WTC11 (cell line): ENCODE data around the gene KCNH3. TPM values are rescaled to one million over a fixed set of nuclear protein-coding genes. Genes with fewer than 3 reads are reported as not detected.

ENCODE experiments used
- ATAC-seq: fragments of 200-7000 bp; cut with Tn5 transposase; 2 replicates; pipeline ENCODE4 v1.10.0; 2021; ENCODE audit warnings: mild to moderate bottlenecking, moderate library complexity
- CTCF ChIA-PET: fragments of 300-600 bp; sonication (Branson Sonifier 250); formaldehyde crosslinking; loops from one replicate; lab custom pipeline; 2021; ENCODE audit warnings: antibody characterized with exemption; lab: Charles Lee
- POLR2A ChIA-PET: fragments of 350-600 bp; sonication (Branson Sonifier 250); formaldehyde crosslinking; loops from one replicate; lab custom pipeline; 2021; ENCODE audit warnings: antibody characterized with exemption; lab: Charles Lee
- DNase-seq: peaks from one replicate; pipeline ENCODE4 v3.0.0; 2021; ENCODE audit warnings: low spot score
- H3K27ac Mint-ChIP-seq: 2 replicates; pipeline ENCODE4 v1.8.0; 2021; ENCODE audit warnings: mixed read lengths
- H3K27me3 Mint-ChIP-seq: 2 replicates; pipeline ENCODE4 v1.8.0; 2021; ENCODE audit warnings: low read depth, mild to moderate bottlenecking, moderate library complexity, mixed read lengths
- H3K36me3 Mint-ChIP-seq: 2 replicates; pipeline ENCODE4 v1.8.0; 2021; ENCODE audit warnings: mixed read lengths
- H3K4me1 Mint-ChIP-seq: 2 replicates; pipeline ENCODE4 v1.8.0; 2022; ENCODE audit warnings: mixed read lengths
- H3K4me3 Mint-ChIP-seq: 2 replicates; pipeline ENCODE4 v1.8.0; 2021; ENCODE audit warnings: mild to moderate bottlenecking, moderate library complexity, mixed read lengths
- H3K9me3 Mint-ChIP-seq: 2 replicates; pipeline ENCODE4 v1.8.0; 2021; ENCODE audit warnings: mixed read lengths
- ETV6 ChIP-seq: sonication (generic); formaldehyde crosslinking; IDR thresholded peaks from 2 replicates; pipeline ENCODE4 v1.8.1; 2022; ENCODE audit warnings: mild to moderate bottlenecking, missing genetic modification reagents
- FOXJ3 ChIP-seq: sonication (generic); formaldehyde crosslinking; IDR thresholded peaks from 2 replicates; pipeline ENCODE4 v1.9.0; 2021; ENCODE audit warnings: missing genetic modification reagents, mild to moderate bottlenecking, borderline replicate concordance
- MXD4 ChIP-seq: fragments of 250-450 bp; sonication (Bioruptor Pico); IDR thresholded peaks from 2 replicates; pipeline ENCODE4 v1.8.0; 2021; ENCODE audit warnings: mild to moderate bottlenecking, moderate library complexity, borderline replicate concordance
- NFATC4 ChIP-seq: fragments of 250-450 bp; sonication (Bioruptor Pico); IDR thresholded peaks from 2 replicates; pipeline ENCODE4 v1.9.0; 2021; ENCODE audit warnings: mild to moderate bottlenecking
- NFYB ChIP-seq: sonication (generic); formaldehyde crosslinking; conservative IDR thresholded peaks from 2 replicates; pipeline ENCODE4 v1.8.0; 2022; ENCODE audit warnings: low read depth, missing genetic modification reagents
- OVOL2 ChIP-seq: fragments of 250-450 bp; sonication (Bioruptor Pico); IDR thresholded peaks from 2 replicates; pipeline ENCODE4 v1.9.0; 2021; ENCODE audit warnings: mild to moderate bottlenecking, borderline replicate concordance
- TEAD1 ChIP-seq: sonication (generic); formaldehyde crosslinking; IDR thresholded peaks from 2 replicates; pipeline ENCODE4 v1.8.0; 2022; ENCODE audit warnings: mild to moderate bottlenecking, missing genetic modification reagents
- TEAD4 ChIP-seq: sonication (generic); formaldehyde crosslinking; IDR thresholded peaks from 2 replicates; pipeline ENCODE4 v1.8.0; 2022; ENCODE audit warnings: mild to moderate bottlenecking, missing genetic modification reagents
- ZNF263 ChIP-seq: sonication (generic); formaldehyde crosslinking; IDR thresholded peaks from 2 replicates; pipeline ENCODE4 v1.8.1; 2022; ENCODE audit warnings: low read depth, mild to moderate bottlenecking, moderate library complexity, missing genetic modification reagents
- ZNF416 ChIP-seq: fragments of 250-450 bp; sonication (Bioruptor Pico); IDR thresholded peaks from 2 replicates; pipeline ENCODE4 v1.9.0; 2021; ENCODE audit warnings: mild to moderate bottlenecking, inconsistent platforms
- ZNF423 ChIP-seq: fragments of 250-450 bp; sonication (Bioruptor Pico); IDR thresholded peaks from 2 replicates; pipeline ENCODE4 v2.1.2; 2022; ENCODE audit warnings: mild to moderate bottlenecking, moderate library complexity
- total RNA-seq: library from RNA; stranded (reverse); gene quantifications from 3 replicates; pipeline ENCODE4 v1.2.3, GENCODE V29; 2021
- TF ChIP-seq, protein P1 (sequence below): sonication (generic); formaldehyde crosslinking; IDR thresholded peaks from 2 replicates; pipeline ENCODE4 v1.8.0; 2023; ENCODE audit warnings: mild to moderate bottlenecking, missing genetic modification reagents
- TF ChIP-seq, protein P2 (sequence below): sonication (generic); formaldehyde crosslinking; IDR thresholded peaks from 2 replicates; pipeline ENCODE4 v1.8.1; 2023; ENCODE audit warnings: mild to moderate bottlenecking, missing genetic modification reagents
- TF ChIP-seq, protein P3 (sequence below): fragments of 250-450 bp; sonication (Bioruptor Pico); IDR thresholded peaks from 2 replicates; pipeline ENCODE4 v1.9.0; 2021; ENCODE audit warnings: mild to moderate bottlenecking
- TF ChIP-seq, protein P4 (sequence below): sonication (generic); formaldehyde crosslinking; conservative IDR thresholded peaks from 2 replicates; pipeline ENCODE4 v1.8.1; 2022; ENCODE audit warnings: mild to moderate bottlenecking, missing genetic modification reagents
- TF ChIP-seq, protein P5 (sequence below): sonication (generic); formaldehyde crosslinking; IDR thresholded peaks from 2 replicates; pipeline ENCODE4 v1.8.1; 2023; ENCODE audit warnings: mild to moderate bottlenecking, moderate library complexity, missing genetic modification reagents
- TF ChIP-seq, protein P6 (sequence below): sonication (generic); formaldehyde crosslinking; IDR thresholded peaks from 2 replicates; pipeline ENCODE4 v1.8.1; 2022; ENCODE audit warnings: mild to moderate bottlenecking, moderate library complexity, missing genetic modification reagents

Gene KCNH3
- total RNA-seq, 1 experiment from 2014 or later: 0.44 TPM

DNA sequence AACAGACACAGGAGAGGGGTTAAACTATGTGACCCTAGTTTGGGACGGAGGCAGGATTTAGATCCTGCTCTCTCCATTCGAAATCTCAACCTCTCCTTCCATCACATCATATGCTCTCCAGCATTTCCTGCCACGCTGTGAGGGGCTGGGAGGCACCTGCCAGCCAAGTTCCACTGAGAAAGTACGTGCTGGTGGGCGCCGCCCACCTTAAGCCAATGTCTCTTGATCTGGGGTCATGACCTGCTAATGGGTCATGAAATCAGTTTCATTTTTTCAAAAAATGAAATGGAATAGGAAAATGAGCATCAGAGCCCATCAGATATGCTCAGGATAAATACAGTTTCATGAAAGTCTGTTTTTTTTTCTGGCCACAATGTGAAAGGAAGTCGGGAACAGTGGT, 21.9 kb downstream of the KCNH3 start:
- H3K36me3 Mint-ChIP-seq: peaks cover 50% of the 10 kb centered on the region
- CTCF ChIA-PET: interaction anchor here (0.8 kb wide), 1 partner anchor 213 kb away, joined by 3 read pairs; no protein-coding TSS in a partner anchor

DNA sequence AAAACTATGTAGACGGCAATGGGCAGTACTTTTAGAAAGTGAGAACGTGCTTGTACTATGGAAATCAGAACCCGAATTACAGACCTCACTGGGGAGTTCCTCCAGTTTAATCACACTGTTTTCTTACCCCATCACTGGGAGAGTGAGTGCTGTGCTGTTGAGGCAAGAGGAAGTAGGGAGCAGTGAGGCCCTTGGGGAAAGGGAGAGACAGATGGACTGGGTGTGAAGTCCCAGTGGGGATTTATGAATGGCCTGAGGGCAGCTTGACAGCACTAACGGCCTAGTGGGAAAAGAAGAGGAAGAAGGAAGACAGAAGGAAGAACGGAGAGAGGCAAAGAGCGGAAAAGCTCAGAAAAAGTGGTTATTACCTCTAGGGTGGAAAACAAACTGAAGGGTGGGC, 23.4 kb downstream of the KCNH3 start:
- TF ChIP-seq NFYB: no peak
- TF ChIP-seq ETV6 (CRISPR knock-in tag): no peak
- no peak for TF ChIP-seq TEAD4 (CRISPR knock-in tag)
- TF ChIP-seq FOXJ3 (CRISPR knock-in tag): no peak
- TF ChIP-seq, protein P1, sequence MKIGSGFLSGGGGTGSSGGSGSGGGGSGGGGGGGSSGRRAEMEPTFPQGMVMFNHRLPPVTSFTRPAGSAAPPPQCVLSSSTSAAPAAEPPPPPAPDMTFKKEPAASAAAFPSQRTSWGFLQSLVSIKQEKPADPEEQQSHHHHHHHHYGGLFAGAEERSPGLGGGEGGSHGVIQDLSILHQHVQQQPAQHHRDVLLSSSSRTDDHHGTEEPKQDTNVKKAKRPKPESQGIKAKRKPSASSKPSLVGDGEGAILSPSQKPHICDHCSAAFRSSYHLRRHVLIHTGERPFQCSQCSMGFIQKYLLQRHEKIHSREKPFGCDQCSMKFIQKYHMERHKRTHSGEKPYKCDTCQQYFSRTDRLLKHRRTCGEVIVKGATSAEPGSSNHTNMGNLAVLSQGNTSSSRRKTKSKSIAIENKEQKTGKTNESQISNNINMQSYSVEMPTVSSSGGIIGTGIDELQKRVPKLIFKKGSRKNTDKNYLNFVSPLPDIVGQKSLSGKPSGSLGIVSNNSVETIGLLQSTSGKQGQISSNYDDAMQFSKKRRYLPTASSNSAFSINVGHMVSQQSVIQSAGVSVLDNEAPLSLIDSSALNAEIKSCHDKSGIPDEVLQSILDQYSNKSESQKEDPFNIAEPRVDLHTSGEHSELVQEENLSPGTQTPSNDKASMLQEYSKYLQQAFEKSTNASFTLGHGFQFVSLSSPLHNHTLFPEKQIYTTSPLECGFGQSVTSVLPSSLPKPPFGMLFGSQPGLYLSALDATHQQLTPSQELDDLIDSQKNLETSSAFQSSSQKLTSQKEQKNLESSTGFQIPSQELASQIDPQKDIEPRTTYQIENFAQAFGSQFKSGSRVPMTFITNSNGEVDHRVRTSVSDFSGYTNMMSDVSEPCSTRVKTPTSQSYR (CRISPR knock-in tag): no peak
- TF ChIP-seq, protein P2, sequence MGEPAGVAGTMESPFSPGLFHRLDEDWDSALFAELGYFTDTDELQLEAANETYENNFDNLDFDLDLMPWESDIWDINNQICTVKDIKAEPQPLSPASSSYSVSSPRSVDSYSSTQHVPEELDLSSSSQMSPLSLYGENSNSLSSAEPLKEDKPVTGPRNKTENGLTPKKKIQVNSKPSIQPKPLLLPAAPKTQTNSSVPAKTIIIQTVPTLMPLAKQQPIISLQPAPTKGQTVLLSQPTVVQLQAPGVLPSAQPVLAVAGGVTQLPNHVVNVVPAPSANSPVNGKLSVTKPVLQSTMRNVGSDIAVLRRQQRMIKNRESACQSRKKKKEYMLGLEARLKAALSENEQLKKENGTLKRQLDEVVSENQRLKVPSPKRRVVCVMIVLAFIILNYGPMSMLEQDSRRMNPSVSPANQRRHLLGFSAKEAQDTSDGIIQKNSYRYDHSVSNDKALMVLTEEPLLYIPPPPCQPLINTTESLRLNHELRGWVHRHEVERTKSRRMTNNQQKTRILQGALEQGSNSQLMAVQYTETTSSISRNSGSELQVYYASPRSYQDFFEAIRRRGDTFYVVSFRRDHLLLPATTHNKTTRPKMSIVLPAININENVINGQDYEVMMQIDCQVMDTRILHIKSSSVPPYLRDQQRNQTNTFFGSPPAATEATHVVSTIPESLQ (CRISPR knock-in tag): no peak
- no peak for TF ChIP-seq ZNF423 (CRISPR knock-in tag)
- TF ChIP-seq, protein P3, sequence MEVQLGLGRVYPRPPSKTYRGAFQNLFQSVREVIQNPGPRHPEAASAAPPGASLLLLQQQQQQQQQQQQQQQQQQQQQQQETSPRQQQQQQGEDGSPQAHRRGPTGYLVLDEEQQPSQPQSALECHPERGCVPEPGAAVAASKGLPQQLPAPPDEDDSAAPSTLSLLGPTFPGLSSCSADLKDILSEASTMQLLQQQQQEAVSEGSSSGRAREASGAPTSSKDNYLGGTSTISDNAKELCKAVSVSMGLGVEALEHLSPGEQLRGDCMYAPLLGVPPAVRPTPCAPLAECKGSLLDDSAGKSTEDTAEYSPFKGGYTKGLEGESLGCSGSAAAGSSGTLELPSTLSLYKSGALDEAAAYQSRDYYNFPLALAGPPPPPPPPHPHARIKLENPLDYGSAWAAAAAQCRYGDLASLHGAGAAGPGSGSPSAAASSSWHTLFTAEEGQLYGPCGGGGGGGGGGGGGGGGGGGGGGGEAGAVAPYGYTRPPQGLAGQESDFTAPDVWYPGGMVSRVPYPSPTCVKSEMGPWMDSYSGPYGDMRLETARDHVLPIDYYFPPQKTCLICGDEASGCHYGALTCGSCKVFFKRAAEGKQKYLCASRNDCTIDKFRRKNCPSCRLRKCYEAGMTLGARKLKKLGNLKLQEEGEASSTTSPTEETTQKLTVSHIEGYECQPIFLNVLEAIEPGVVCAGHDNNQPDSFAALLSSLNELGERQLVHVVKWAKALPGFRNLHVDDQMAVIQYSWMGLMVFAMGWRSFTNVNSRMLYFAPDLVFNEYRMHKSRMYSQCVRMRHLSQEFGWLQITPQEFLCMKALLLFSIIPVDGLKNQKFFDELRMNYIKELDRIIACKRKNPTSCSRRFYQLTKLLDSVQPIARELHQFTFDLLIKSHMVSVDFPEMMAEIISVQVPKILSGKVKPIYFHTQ (CRISPR knock-in tag): no peak
- TF ChIP-seq, protein P4, sequence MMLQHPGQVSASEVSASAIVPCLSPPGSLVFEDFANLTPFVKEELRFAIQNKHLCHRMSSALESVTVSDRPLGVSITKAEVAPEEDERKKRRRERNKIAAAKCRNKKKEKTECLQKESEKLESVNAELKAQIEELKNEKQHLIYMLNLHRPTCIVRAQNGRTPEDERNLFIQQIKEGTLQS (CRISPR knock-in tag): no peak
- TF ChIP-seq ZNF263: no peak
- Mint-ChIP-seq H3K9me3 (no peaks in the 10 kb centered on the region), H3K27ac (no peak overlapping the region), H3K36me3 (peaks cover 50% of the 10 kb centered on the region), H3K27me3 (no peaks in the 10 kb centered on the region), H3K4me3 (no peak overlapping the region), H3K4me1 (peaks cover 3% of the 10 kb centered on the region)
- ATAC-seq (no peak), DNase-seq (no peak)
- ChIA-PET CTCF (interaction anchor here (1.2 to 1.4 kb wide), 2 partner anchors 10 to 19 kb away, joined by 3 to 4 read pairs; no protein-coding TSS in a partner anchor), POLR2A (no interaction called here)

More for the DNA sequence above, 21.9 kb downstream of the KCNH3 start:
- no peak for ATAC-seq
- no peaks in the 10 kb centered on the region for H3K9me3 Mint-ChIP-seq
- no peaks in the 10 kb centered on the region for H3K4me1 Mint-ChIP-seq
- H3K27me3 Mint-ChIP-seq: no peaks in the 10 kb centered on the region
- no peak overlapping the region for H3K27ac Mint-ChIP-seq
- TF ChIP-seq ZNF263 (no peak), MXD4 (CRISPR knock-in tag) (no peak), NFATC4 (CRISPR knock-in tag) (no peak), ZNF416 (CRISPR knock-in tag) (no peak), OVOL2 (no peak), TEAD1 (CRISPR knock-in tag) (no peak)
- TF ChIP-seq, protein P5, sequence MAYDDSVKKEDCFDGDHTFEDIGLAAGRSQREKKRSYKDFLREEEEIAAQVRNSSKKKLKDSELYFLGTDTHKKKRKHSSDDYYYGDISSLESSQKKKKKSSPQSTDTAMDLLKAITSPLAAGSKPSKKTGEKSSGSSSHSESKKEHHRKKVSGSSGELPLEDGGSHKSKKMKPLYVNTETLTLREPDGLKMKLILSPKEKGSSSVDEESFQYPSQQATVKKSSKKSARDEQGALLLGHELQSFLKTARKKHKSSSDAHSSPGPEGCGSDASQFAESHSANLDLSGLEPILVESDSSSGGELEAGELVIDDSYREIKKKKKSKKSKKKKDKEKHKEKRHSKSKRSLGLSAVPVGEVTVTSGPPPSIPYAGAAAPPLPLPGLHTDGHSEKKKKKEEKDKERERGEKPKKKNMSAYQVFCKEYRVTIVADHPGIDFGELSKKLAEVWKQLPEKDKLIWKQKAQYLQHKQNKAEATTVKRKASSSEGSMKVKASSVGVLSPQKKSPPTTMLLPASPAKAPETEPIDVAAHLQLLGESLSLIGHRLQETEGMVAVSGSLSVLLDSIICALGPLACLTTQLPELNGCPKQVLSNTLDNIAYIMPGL: no peak
- TF ChIP-seq, protein P6, sequence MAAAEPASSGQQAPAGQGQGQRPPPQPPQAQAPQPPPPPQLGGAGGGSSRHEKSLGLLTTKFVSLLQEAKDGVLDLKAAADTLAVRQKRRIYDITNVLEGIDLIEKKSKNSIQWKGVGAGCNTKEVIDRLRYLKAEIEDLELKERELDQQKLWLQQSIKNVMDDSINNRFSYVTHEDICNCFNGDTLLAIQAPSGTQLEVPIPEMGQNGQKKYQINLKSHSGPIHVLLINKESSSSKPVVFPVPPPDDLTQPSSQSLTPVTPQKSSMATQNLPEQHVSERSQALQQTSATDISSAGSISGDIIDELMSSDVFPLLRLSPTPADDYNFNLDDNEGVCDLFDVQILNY (CRISPR knock-in tag): no peak
- POLR2A ChIA-PET: no interaction called here
- H3K4me3 Mint-ChIP-seq: no peak overlapping the region
- DNase-seq: no peak
